ENCODE results near the gene NLRC5.
"Not testable (repeated sequence)": the region's sequence is repeated elsewhere in the genome, so short reads cannot be mapped to it uniquely, and the experiment has no call there.

NLRC5 gene

DNA sequence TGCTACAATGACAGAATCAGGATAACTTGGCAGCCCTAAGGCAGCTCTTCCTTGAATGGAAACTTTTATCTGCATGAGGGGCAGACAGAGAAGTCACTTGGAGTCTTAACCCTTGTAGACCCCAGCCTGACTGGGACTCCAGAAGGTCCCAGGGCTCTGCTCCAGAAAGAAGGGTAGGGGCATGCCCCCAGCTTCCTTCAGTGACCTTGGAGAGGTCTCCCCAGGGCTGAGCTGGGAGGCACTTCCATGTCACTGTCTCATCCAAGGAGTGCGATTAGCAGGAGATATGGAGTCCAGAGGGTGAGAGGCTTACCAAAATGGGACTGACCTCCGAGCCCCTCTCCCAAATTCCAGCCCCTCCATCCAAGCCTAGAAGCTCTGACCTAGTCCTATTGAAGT, 3.4 kb upstream of the NLRC5 start:
- TF ChIP-seq, protein P1, sequence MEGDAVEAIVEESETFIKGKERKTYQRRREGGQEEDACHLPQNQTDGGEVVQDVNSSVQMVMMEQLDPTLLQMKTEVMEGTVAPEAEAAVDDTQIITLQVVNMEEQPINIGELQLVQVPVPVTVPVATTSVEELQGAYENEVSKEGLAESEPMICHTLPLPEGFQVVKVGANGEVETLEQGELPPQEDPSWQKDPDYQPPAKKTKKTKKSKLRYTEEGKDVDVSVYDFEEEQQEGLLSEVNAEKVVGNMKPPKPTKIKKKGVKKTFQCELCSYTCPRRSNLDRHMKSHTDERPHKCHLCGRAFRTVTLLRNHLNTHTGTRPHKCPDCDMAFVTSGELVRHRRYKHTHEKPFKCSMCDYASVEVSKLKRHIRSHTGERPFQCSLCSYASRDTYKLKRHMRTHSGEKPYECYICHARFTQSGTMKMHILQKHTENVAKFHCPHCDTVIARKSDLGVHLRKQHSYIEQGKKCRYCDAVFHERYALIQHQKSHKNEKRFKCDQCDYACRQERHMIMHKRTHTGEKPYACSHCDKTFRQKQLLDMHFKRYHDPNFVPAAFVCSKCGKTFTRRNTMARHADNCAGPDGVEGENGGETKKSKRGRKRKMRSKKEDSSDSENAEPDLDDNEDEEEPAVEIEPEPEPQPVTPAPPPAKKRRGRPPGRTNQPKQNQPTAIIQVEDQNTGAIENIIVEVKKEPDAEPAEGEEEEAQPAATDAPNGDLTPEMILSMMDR (conservative IDR thresholded peaks at IDR 0.05), result no peak

DNA sequence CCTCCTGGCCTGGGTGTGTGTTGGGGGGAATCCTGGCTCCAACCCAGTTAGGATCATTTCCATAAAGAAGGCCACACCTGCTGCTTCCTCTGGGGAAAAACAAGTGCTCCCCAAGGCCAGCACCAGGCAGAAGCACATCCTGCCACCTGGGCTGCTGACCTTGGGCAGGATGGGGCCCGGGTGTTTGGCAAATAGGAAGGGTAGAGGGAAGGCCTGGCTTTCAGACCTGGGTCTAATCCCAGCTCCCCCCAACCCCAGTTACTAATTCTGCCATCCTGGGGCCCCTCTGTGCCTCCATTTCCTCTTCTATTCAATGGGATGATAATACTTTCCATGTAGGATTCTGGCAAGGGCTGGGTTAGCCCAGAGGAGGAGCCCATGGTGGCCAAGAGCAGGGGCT, 3.0 kb upstream of the NLRC5 start:
- TF ChIP-seq, protein P1 (conservative IDR thresholded peaks at IDR 0.05), result no peak
- H3K27ac ChIP-seq, result no peak overlapping the region

More for the DNA sequence above, 3.4 kb upstream of the NLRC5 start:
- no peak overlapping the region for H3K27ac ChIP-seq

DNA sequence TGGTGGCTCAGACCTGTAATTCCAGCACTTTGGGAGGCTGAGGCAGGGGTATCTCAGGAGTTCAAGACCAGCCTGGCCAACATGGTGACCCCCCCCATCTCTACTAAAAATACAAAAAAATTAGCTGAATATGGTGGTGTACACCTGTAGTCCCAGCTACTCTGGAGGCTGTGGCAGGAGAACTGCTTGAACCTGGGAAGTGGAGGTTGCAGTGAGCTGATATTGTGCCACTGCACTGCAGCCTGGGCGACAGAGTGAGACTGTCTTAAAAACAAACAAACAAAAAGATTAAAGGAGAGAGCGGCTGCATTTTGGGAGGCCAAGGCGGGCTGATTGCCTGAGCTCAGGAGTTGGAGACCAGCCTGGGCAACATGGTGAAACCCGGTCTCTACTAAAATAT, 2.4 kb upstream of the NLRC5 start:
- not testable (repeated sequence) for H3K27ac ChIP-seq

DNA sequence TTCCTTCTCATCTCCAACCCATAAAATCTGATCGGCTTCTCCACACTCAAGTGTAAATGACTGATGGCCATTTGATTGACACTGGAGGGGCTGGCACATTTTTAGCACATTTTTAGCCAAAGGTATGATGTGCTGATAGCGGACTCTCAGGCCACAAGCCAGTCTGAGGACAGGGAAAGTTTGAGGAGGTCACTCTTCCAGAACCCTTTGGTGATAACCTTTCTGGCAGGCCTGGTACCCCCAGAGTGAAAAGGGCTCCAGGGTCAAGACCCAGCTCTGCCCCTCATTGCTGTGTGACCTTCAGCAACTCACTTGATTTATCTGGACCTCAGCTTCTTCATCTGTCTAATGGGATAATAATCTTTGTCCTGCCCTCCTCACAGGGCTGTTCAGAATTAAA, 1.7 kb upstream of the NLRC5 start:
- H3K27ac ChIP-seq, result no peak overlapping the region
- TF ChIP-seq, protein P1 (conservative IDR thresholded peaks at IDR 0.05), result no peak

DNA sequence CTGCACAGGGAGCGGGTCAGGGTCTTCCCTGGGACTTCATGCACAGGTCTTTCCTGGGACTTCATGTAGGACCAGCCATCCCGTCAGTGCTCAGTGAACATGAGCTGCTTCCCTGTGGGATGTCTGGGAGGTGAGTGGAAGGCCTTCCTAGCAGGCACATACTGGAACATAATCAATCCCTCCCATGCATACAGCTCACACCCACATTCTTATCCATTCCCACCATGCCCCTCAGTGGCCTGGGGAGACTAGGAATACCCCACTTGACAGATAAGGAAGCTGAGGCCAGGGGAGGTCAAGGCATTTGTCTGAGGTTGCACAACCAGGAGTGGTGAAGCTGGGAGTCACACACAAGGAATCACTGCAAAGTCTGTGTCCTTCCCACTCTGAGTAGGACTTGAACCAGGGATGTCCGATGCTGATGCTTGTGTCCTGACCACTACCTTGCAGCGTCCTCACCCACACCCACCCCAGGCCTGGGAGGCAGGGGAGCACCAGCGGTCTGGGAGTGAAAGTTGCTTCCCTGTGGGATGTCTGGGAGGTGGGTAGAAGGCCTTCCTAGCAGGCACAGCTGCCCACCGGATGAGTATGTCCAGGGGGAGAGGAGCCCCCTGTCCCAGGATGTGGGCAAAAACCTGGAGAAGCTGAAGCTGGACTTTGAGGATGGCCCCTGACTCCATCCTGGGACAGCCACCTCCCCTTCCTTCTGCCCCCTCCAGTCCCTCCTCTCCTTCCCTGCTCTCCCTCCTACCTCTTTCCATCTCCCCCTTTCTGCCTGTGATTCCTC, 1.0 kb upstream of the NLRC5 start:
- TF ChIP-seq, protein P1 (conservative IDR thresholded peaks at IDR 0.05), result no peak
- no peak overlapping the region for H3K27ac ChIP-seq

DNA sequence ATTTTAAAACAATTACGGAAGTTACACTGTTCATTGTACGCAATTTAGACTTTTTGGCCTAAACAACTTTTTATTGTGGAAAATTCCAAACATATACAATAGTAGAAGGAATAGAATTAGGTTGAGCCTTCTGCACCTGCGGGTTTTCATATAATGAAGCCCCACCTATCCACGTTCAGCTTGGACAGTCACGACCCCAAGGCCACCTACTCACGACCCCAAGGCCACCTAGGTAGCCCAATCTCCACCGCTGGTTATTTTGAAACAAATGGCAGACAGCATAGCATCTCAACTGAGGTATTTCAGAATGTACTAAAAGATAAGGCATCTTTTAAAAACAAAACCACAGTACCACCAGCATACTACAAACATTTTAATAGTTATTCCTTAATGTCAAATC, 631 bp downstream of the NLRC5 start:
- TF ChIP-seq, protein P1 (conservative IDR thresholded peaks at IDR 0.05), result no peak

DNA sequence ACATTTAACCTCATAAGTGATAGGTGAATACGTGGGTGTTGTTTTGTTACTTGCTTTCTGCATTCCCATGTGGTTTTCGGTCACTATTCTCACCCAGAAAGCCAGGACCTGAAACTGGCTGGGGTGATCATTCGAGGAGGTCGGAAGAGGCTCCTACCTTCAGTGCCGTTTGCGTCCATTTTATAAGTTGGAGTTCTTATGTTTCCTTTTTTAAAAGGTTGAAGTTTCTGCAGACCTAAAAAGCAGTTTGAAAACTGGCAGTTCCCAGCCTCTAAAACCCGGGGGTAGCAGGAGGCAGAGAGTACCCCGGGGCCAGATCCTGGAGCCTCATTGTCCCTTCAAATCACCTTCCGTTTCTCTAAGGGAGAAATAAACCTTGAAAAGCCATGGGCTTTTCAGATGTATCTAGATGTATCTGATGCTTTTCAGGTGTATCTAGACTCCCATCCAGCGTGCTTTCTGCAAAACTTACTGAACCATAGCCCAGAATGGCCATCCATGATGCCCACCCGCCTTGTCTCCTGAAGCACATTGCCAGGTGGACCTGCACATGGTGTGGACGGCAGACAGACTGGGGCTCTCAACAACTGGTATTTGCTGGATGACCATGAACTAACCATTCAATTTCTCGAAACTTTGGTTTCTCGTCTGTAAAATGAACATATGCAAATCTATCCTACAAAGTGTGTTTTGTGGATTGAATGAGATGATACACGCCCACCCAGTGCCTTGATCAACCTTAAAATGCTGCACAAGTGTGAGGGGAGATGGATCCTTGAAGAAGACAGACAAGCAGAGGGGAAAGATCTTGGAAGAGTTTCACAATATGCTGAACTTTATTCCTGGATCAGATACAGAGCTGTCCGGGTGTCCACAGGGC, 1.3 kb downstream of the NLRC5 start:
- no peak overlapping the region for H3K27ac ChIP-seq
- TF ChIP-seq, protein P1 (conservative IDR thresholded peaks at IDR 0.05), result no peak

More for the DNA sequence above, 631 bp downstream of the NLRC5 start:
- H3K27ac ChIP-seq, result peak overlapping the region; percentile 28; the same call in 1 of the 2 replicates

DNA sequence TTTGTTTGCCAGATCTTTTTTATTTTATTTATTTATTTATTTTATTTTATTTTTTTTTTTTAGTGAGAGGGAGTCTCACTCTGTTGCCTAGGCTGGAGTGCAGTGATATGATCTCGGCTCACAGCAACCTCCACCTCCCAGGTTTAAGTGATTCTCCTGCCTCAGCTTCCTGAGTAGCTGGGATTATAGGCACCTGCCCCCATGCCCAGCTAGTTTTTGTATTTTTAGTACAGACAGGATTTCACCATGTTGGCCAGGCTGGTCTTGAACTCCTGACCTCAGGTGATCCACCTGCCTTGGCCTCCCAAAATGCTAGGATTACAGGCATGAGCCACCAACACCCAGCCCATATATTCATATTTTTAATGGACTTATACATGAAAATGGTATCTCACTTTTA, 3.1 kb downstream of the NLRC5 start:
- H3K27ac ChIP-seq, result not testable (repeated sequence)
